Kasumi-1 (cell line): ENCODE data around the gene GPR183.
A peak's percentile ranks its signal among the peaks of the same experiment; 100 is the strongest.

ENCODE experiments used
- DNase-seq, 2 experiments: peaks; one replicate each; lab custom pipeline; 2025; lab: John Stamatoyannopoulos, UW

The GPR183 gene

GRCh38 chr13:99295488-99296252 lies 11.5 kb downstream of the GPR183 start:
- DNase-seq = no peak

- no peak for DNase-seq
Measured at GRCh38 chr13:99294958-99295357, 12.2 kb downstream of the GPR183 start.

GRCh38 chr13:99294198-99294597 lies 13.0 kb downstream of the GPR183 start:
- no peak for DNase-seq

- DNase-seq = peak in 1 of 2 experiments; percentile 23
Measured at GRCh38 chr13:99293178-99293577, 14.0 kb downstream of the GPR183 start.

- DNase-seq = no peak
Measured at GRCh38 chr13:99290894-99291293, 16.3 kb downstream of the GPR183 start.

- no peak for DNase-seq
Measured at GRCh38 chr13:99289674-99290337, 17.4 kb downstream of the GPR183 start.

- no peak for DNase-seq
Measured at GRCh38 chr13:99289271-99289670, 17.9 kb downstream of the GPR183 start.

GRCh38 chr13:99288089-99288488 lies 19.1 kb downstream of the GPR183 start:
- DNase-seq = peak; percentile 28 to 29

GRCh38 chr13:99287551-99287950 lies 19.6 kb downstream of the GPR183 start:
- no peak for DNase-seq

GRCh38 chr13:99285432-99286182 lies 21.6 kb downstream of the GPR183 start:
- DNase-seq = no peak

GRCh38 chr13:99282264-99283231 lies 24.7 kb downstream of the GPR183 start:
- DNase-seq = no peak

- DNase-seq = no peak
Measured at GRCh38 chr13:99281811-99282263, 25.4 kb downstream of the GPR183 start.

- DNase-seq = no peak
Measured at GRCh38 chr13:99280166-99280565, 27.0 kb downstream of the GPR183 start.

- no peak for DNase-seq
Measured at GRCh38 chr13:99279637-99280036, 27.6 kb downstream of the GPR183 start.

GRCh38 chr13:99278843-99279242 lies 28.4 kb downstream of the GPR183 start:
- DNase-seq = no peak

- no peak for DNase-seq
Measured at GRCh38 chr13:99278200-99278599, 29.0 kb downstream of the GPR183 start.

GRCh38 chr13:99277629-99278028 lies 29.6 kb downstream of the GPR183 start:
- no peak for DNase-seq

- DNase-seq = no peak
Measured at GRCh38 chr13:99276706-99277105, 30.5 kb downstream of the GPR183 start.

- DNase-seq = peak in 1 of 2 experiments; percentile 30
Measured at GRCh38 chr13:99275093-99275469, 32.1 kb downstream of the GPR183 start.

- no peak for DNase-seq
Measured at GRCh38 chr13:99273128-99273527, 34.1 kb downstream of the GPR183 start.

GRCh38 chr13:99272481-99272880 lies 34.7 kb downstream of the GPR183 start:
- DNase-seq = no peak

GRCh38 chr13:99271249-99271648 lies 36.0 kb downstream of the GPR183 start:
- DNase-seq = no peak
